HL-60 (cell line): ENCODE data around the gene GSDMA.

Source experiments
- CTCF ChIP-seq: IDR thresholded peaks from one replicate; pipeline ENCODE4 v1.5.1; 2011; ENCODE audit warnings: low read length, control low read depth, inconsistent platforms; ENCODE audit not compliant: insufficient read depth
- GABPA ChIP-seq: IDR thresholded peaks from 2 replicates; pipeline ENCODE4 v1.6.1; 2012; ENCODE audit warnings: low read depth
- POLR2AphosphoS5 ChIP-seq: IDR thresholded peaks from 2 replicates; pipeline ENCODE4 v1.6.1; 2012; ENCODE audit warnings: low read depth
- SPI1 ChIP-seq: IDR thresholded peaks from 2 replicates; pipeline ENCODE4 v1.6.1; 2012; ENCODE audit warnings: low read depth, mild to moderate bottlenecking, borderline replicate concordance
- TF ChIP-seq, protein P1 (sequence below): IDR thresholded peaks from 2 replicates; pipeline ENCODE4 v1.6.1; 2012; ENCODE audit warnings: low read depth; ENCODE audit not compliant: insufficient replicate concordance

DNA sequence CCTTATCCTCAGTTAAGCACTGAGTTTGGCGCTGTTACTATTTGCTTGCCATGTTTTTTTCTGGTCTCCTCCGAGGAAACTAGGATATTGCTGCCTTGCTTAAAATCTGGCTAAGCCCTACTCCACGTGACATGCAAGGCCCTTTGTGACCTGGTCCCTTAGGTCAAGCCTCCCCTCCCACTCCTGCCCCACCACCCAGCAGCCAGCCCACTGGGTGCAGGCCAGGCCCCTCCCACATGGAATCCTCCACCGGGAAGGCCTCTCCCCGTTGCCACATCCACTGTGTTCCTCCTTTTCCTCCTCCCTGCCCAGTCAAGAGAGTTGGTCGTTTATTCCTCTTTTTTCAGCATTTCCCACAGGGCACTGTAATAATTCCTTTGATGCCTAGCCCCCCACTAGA, 34.0 kb downstream of the GSDMA start:
- TF ChIP-seq CTCF (no peak), POLR2AphosphoS5 (no peak), GABPA (no peak), SPI1 (no peak)
- TF ChIP-seq, protein P1, sequence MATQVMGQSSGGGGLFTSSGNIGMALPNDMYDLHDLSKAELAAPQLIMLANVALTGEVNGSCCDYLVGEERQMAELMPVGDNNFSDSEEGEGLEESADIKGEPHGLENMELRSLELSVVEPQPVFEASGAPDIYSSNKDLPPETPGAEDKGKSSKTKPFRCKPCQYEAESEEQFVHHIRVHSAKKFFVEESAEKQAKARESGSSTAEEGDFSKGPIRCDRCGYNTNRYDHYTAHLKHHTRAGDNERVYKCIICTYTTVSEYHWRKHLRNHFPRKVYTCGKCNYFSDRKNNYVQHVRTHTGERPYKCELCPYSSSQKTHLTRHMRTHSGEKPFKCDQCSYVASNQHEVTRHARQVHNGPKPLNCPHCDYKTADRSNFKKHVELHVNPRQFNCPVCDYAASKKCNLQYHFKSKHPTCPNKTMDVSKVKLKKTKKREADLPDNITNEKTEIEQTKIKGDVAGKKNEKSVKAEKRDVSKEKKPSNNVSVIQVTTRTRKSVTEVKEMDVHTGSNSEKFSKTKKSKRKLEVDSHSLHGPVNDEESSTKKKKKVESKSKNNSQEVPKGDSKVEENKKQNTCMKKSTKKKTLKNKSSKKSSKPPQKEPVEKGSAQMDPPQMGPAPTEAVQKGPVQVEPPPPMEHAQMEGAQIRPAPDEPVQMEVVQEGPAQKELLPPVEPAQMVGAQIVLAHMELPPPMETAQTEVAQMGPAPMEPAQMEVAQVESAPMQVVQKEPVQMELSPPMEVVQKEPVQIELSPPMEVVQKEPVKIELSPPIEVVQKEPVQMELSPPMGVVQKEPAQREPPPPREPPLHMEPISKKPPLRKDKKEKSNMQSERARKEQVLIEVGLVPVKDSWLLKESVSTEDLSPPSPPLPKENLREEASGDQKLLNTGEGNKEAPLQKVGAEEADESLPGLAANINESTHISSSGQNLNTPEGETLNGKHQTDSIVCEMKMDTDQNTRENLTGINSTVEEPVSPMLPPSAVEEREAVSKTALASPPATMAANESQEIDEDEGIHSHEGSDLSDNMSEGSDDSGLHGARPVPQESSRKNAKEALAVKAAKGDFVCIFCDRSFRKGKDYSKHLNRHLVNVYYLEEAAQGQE = no peak
